Activated T-helper 2 cell treated with anti-CD3 and anti-CD28 coated beads, Interferon-gamma antibody, Interleukin-2, Interleukin-4, amounts not matched to agents 10 μg/mL and 5 μg/mL and 100 μg/mL, durations not matched to agents 14 hours and 24 hours and 36 hours (primary cell): Measurements from ENCODE around the gene ZZZ3. TPM values are rescaled to one million over a fixed set of nuclear protein-coding genes. Genes with fewer than 3 reads are reported as not detected.

Experiments used
- total RNA-seq: library from RNA; stranded (reverse); gene quantifications from 2 replicates; pipeline ENCODE4 v1.2.3, GENCODE V29; 2022

The ZZZ3 gene
- total RNA-seq, 1 donor from 2014 or later = 39.7 TPM

Other genes with a start within 250 kb of the ZZZ3 start
- 38.4 and 39.8 TPM in 2 replicates for gene USP33, start 77.2 kb upstream of the ZZZ3 start, total RNA-seq
- 8.4 and 9.4 TPM in 2 replicates for gene MIGA1, start 97.0 kb upstream of the ZZZ3 start, total RNA-seq
- 0.59 and 0.60 TPM in 2 replicates for gene NEXN, start 206.0 kb upstream of the ZZZ3 start, total RNA-seq